ENCODE data around the gene TIMM10. TPM values are rescaled to one million over a fixed set of nuclear protein-coding genes. Genes with fewer than 3 reads are reported as not detected.

The TIMM10 gene
- total RNA-seq, 2 experiments from 2014 or later: 75.2 to 84.2 TPM

- Mint-ChIP-seq H3K4me3 (no peak overlapping the region), H3K4me1 (ENCODE audit: low read depth) (peaks cover 13% of the 10 kb centered on the region), H3K36me3 (ENCODE audit: low read depth) (peaks cover 71% of the 10 kb centered on the region), H3K27me3 (no peaks in the 10 kb centered on the region), H3K9me3 (no peaks in the 10 kb centered on the region), H3K27ac (no peak overlapping the region)
- DNase-seq (no peak), ATAC-seq (no peak)
- intact Hi-C loops (cut with micrococcal nuclease): no loop called here
- no peak for TF ChIP-seq CTCF (IDR thresholded peaks at IDR 0.05)
- POLR2A ChIA-PET: interaction anchor here (1.1 to 2.2 kb wide), 4 partner anchors 12 to 25 kb away, joined by 3 to 15 read pairs (median 4); partner anchors contain the start of gene SLC43A1
- CTCF ChIA-PET: interaction anchor here (0.9 to 13.2 kb wide), 15 partner anchors 10 to 154 kb away, joined by 3 to 425 read pairs (median 32); partner anchors contain the start of genes RTN4RL2, SLC43A1 and TIMM10
Measured at GRCh38 chr11:57490456-57491248, 39.9 kb downstream of the TIMM10 start.

- intact Hi-C loops (cut with micrococcal nuclease): no loop called here
- ChIA-PET CTCF (interaction anchor here (1.6 to 13.2 kb wide), 2 partner anchors 30 to 40 kb away, joined by 8 to 425 read pairs; partner anchors contain the start of gene TIMM10), POLR2A (interaction anchor here (0.8 to 1.1 kb wide), 3 partner anchors 8 to 29 kb away, joined by 3 read pairs; no protein-coding TSS in a partner anchor)
- no peak for ATAC-seq
- H3K36me3 Mint-ChIP-seq (ENCODE audit: low read depth): peaks cover 75% of the 10 kb centered on the region
- no peak for TF ChIP-seq CTCF (IDR thresholded peaks at IDR 0.05)
- no peak overlapping the region for H3K27ac Mint-ChIP-seq
- DNase-seq: no peak
- no peaks in the 10 kb centered on the region for H3K27me3 Mint-ChIP-seq
- peaks cover 6% of the 10 kb centered on the region for H3K4me1 Mint-ChIP-seq (ENCODE audit: low read depth)
- H3K4me3 Mint-ChIP-seq: no peak overlapping the region
- no peaks in the 10 kb centered on the region for H3K9me3 Mint-ChIP-seq
Measured at GRCh38 chr11:57487920-57488659, 42.5 kb downstream of the TIMM10 start.

GRCh38 chr11:57487021-57487778 is 43.4 kb downstream of the TIMM10 start:
- TF ChIP-seq CTCF (IDR thresholded peaks at IDR 0.05): no peak
- ChIA-PET POLR2A (interaction anchor here (1.0 to 1.1 kb wide), 2 partner anchors 9 to 30 kb away, joined by 3 read pairs; no protein-coding TSS in a partner anchor), CTCF (interaction anchor here (0.8 to 13.2 kb wide), 2 partner anchors 29 to 41 kb away, joined by 3 to 425 read pairs; partner anchors contain the start of gene TIMM10)
- Mint-ChIP-seq H3K36me3 (ENCODE audit: low read depth) (peaks cover 73% of the 10 kb centered on the region), H3K9me3 (no peaks in the 10 kb centered on the region), H3K4me3 (no peak overlapping the region), H3K27ac (no peak overlapping the region), H3K27me3 (peaks cover 1% of the 10 kb centered on the region), H3K4me1 (ENCODE audit: low read depth) (peaks cover 7% of the 10 kb centered on the region)
- ATAC-seq (no peak), DNase-seq (no peak)
- intact Hi-C loops (cut with micrococcal nuclease): no loop called here

GRCh38 chr11:57485217-57485990 is 45.1 kb downstream of the TIMM10 start:
- no peak for TF ChIP-seq CTCF (IDR thresholded peaks at IDR 0.05)
- H3K4me3 Mint-ChIP-seq: no peak overlapping the region
- CTCF ChIA-PET: interaction anchor here (1.7 to 13.2 kb wide), 6 partner anchors 9 to 137 kb away, joined by 4 to 425 read pairs (median 129); partner anchors contain the start of genes RTN4RL2 and TIMM10
- DNase-seq (no peak), ATAC-seq (no peak)
- peaks cover 9% of the 10 kb centered on the region for H3K27me3 Mint-ChIP-seq
- H3K27ac Mint-ChIP-seq: no peak overlapping the region
- POLR2A ChIA-PET: interaction anchor here (2.1 kb wide), 1 partner anchor 32 kb away, joined by 6 read pairs; no protein-coding TSS in a partner anchor
- peaks cover 8% of the 10 kb centered on the region for H3K4me1 Mint-ChIP-seq (ENCODE audit: low read depth)
- intact Hi-C loops (cut with micrococcal nuclease): no loop called here
- no peaks in the 10 kb centered on the region for H3K9me3 Mint-ChIP-seq
- peaks cover 59% of the 10 kb centered on the region for H3K36me3 Mint-ChIP-seq (ENCODE audit: low read depth)
